B cell (primary cell): ENCODE measurements around the gene ADAMTSL2. TPM values are rescaled to one million over a fixed set of nuclear protein-coding genes. Genes with fewer than 3 reads are reported as not detected.

Experiments
- ATAC-seq: fragments of 200-7000 bp; cut with Tn5 transposase; one replicate; pipeline ENCODE4 v1.10.0; 2021; ENCODE audit warnings: low read depth, mild to moderate bottlenecking, moderate number of reproducible peaks, moderate library complexity
- CTCF ChIA-PET: fragments of 350-600 bp; sonication (Branson Sonifier 250); formaldehyde crosslinking; loops from one replicate; lab custom pipeline; 2021; ENCODE audit warnings: antibody characterized with exemption, inconsistent platforms; lab: Charles Lee
- POLR2A ChIA-PET: fragments of 350-600 bp; sonication (Branson Sonifier 250); formaldehyde crosslinking; loops from one replicate; lab custom pipeline; 2021; ENCODE audit warnings: antibody characterized with exemption; lab: Charles Lee
- DNase-seq: peaks from one replicate; pipeline ENCODE4 v3.0.0; 2013
- H2AFZ ChIP-seq: 2 replicates; pipeline ENCODE4 v1.6.1; 2012; ENCODE audit warnings: mild to moderate bottlenecking, low read depth, low read length; ENCODE audit not compliant: insufficient read depth, poor library complexity, severe bottlenecking
- H3K27ac ChIP-seq, 2 donors: 1 replicate in 1 of 2; 2 replicates in 1 of 2; pipeline ENCODE4 v1.5.1; 2012 to 2013; ENCODE audit warnings: low read length in 2 of 2, mild to moderate bottlenecking in 2 of 2, moderate library complexity in 1 of 2
- H3K27me3 ChIP-seq, 4 experiments: fragments of 200-600 bp in 1 of 4; sonication (generic) in 1 of 4; replicated peaks in 1 of 4; 1 replicate in 2 of 4; 2 replicates in 2 of 4; pipeline versions ENCODE4 v1.6.1 to v1.7.0; 2013 to 2016; ENCODE audit warnings: low read length in 3 of 4, mild to moderate bottlenecking in 2 of 4, mixed read lengths in 1 of 4, moderate library complexity in 1 of 4; ENCODE audit not compliant: insufficient read depth in 4 of 4, control insufficient read depth in 3 of 4; ENCODE audit errors: control extremely low read depth in 1 of 4
- H3K36me3 ChIP-seq, 2 experiments: replicated peaks in 1 of 2; 1 replicate in 1 of 2; 2 replicates in 1 of 2; pipeline versions ENCODE4 v1.6.1 to v1.7.1; 2013; ENCODE audit warnings: low read length in 1 of 2; ENCODE audit not compliant: insufficient read depth in 2 of 2, control insufficient read depth in 1 of 2; ENCODE audit errors: control extremely low read depth in 1 of 2, extremely low read depth in 1 of 2
- H3K4me1 ChIP-seq, 2 donors: fragments of 200-600 bp in 1 of 2; sonication (generic) in 1 of 2; 1 replicate in 1 of 2; 2 replicates in 1 of 2; pipeline versions ENCODE4 v1.5.1 to v1.6.1; 2013 to 2017; ENCODE audit warnings: low read length in 2 of 2; ENCODE audit not compliant: control insufficient read depth in 2 of 2, insufficient read depth in 2 of 2
- H3K4me2 ChIP-seq: replicated peaks from 2 replicates; pipeline ENCODE3; 2012; ENCODE audit warnings: mild to moderate bottlenecking, low read depth, low read length; ENCODE audit not compliant: poor library complexity, severe bottlenecking
- H3K4me3 ChIP-seq, 5 experiments: fragments of 200-600 bp in 1 of 5; sonication (generic) in 1 of 5; 1 replicate in 3 of 5; 2 replicates in 2 of 5; pipeline versions ENCODE4 v1.5.1 to v1.7.0; 2011 to 2016; ENCODE audit warnings: low read length in 4 of 5, mild to moderate bottlenecking in 4 of 5, low read depth in 2 of 5, control low read depth in 1 of 5, moderate library complexity in 1 of 5; ENCODE audit not compliant: insufficient read depth in 1 of 5; ENCODE audit errors: control extremely low read depth in 1 of 5, extremely low read depth in 1 of 5
- H3K79me2 ChIP-seq: fragments of 200-600 bp; sonication (generic); one replicate; pipeline ENCODE4 v1.6.0; 2016; ENCODE audit warnings: low read length; ENCODE audit not compliant: control insufficient read depth, insufficient read depth
- H3K9ac ChIP-seq: fragments of 200-600 bp; sonication (generic); 2 replicates; pipeline ENCODE4 v1.6.1; 2017; ENCODE audit warnings: mild to moderate bottlenecking, low read length, moderate library complexity
- H3K9me3 ChIP-seq, 3 donors: one replicate each; pipeline versions ENCODE4 v1.6.1 to v1.7.1; 2013; ENCODE audit warnings: low read length in 2 of 3; ENCODE audit not compliant: control insufficient read depth in 2 of 3, insufficient read depth in 1 of 3; ENCODE audit errors: control extremely low read depth in 1 of 3
- H4K20me1 ChIP-seq: 2 replicates; pipeline ENCODE4 v1.6.0; 2012; ENCODE audit warnings: mild to moderate bottlenecking, low read length; ENCODE audit not compliant: insufficient read depth, control insufficient read depth, poor library complexity, severe bottlenecking
- H3K27ac Mint-ChIP-seq: one replicate; pipeline ENCODE4 v1.8.0; 2021; ENCODE audit warnings: mixed read lengths
- H3K27me3 Mint-ChIP-seq: one replicate; pipeline ENCODE4 v1.8.0; 2021; ENCODE audit warnings: mixed read lengths
- H3K4me1 Mint-ChIP-seq: one replicate; pipeline ENCODE4 v1.8.0; 2021; ENCODE audit warnings: mixed read lengths
- H3K4me3 Mint-ChIP-seq: one replicate; pipeline ENCODE4 v1.8.0; 2021; ENCODE audit warnings: mixed read lengths
- H3K9me3 Mint-ChIP-seq: one replicate; pipeline ENCODE4 v1.8.0; 2022; ENCODE audit warnings: mixed read lengths; ENCODE audit not compliant: insufficient read depth
- CTCF ChIP-seq: fragments of 200-600 bp; IDR thresholded peaks from one replicate; pipeline ENCODE4 v1.8.0; 2022; ENCODE audit warnings: antibody characterized with exemption, mild to moderate bottlenecking
- EZH2 ChIP-seq: IDR thresholded peaks from 2 replicates; pipeline ENCODE4 v1.6.1; 2012; ENCODE audit warnings: borderline replicate concordance, low read depth, mild to moderate bottlenecking, moderate library complexity, low read length; ENCODE audit not compliant: insufficient read depth, poor library complexity, severe bottlenecking
- WGBS: methylation state at CpG from one replicate; pipeline ENCODE4 v1.1.5; 2013; ENCODE audit warnings: missing lambda C conversion rate; ENCODE audit not compliant: insufficient coverage; 5-methylcytosine and 5-hydroxymethylcytosine counted together
- intact Hi-C: fragments of 100-400 bp; cut with micrococcal nuclease; formaldehyde crosslinking; loops from one replicate; pipeline ENCODE4 v1.10.0; 2022
- polyA plus RNA-seq: library from polyadenylated mRNA; depleted of rRNA; stranded (reverse); fragments of >200 nt; gene quantifications from 2 replicates; pipeline ENCODE4 v1.2.3, GENCODE V29; 2012
- total RNA-seq, 2 donors: library from RNA; stranded (reverse); fragments of 120-200 nt in 1 of 2; gene quantifications; 1 replicate in 1 of 2; 2 replicates in 1 of 2; pipeline versions ENCODE4 v1.2.3 to v1.2.4, GENCODE V29; 2013 to 2022

ADAMTSL2 gene
- total and polyA plus RNA-seq, 2 donors (not counting 1 experiment from before 2014, with no cell fraction given) = 0.03 TPM; not detected in 1

DNA sequence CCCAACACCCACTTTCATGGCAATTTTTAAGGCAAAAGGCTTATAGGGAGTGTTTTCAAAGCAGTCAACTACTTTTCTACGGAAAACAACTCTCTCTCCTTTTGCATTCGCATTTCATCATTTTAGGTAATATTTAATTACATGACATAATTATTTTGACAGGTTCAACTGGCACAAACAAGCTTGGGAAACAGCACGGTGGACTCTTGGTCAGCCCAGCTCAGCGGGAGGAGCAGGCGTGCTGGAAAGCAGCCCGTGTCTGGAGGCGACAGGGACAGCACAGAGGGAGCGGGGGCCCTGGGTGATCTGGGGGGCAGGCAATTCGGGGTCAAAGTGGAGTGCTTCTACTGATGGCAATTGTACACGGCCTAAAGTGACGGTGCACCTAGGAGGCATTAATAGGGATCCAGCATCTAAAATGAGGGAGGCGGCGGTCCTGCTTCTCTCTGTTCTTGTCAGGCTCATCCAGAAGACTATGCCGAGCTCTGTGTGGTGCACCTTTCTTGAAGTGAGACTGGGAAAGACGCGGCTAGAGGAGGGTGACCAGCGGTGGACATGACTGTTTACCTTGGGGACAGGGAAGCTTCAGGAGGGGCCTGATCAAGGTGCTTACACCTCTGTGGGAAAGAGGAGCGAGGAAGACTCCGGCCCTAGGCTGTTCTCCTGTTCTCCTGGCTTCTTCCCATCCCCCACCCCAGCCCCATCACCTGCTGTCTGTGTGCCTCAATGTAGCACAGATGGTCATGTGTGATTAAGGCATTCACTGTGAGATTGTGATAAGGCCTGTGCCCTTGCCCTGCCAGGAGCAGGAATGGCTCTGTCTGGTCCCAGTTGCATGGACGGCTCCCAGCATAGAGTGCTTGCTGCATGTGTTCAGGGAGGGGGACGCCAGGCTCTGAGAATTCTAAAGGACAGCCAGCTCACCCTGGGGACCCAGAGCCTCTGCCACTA is 13.1 kb upstream of the ADAMTSL2 start:
- no peaks in the 10 kb centered on the region for H4K20me1 ChIP-seq
- H3K4me2 ChIP-seq = no peak overlapping the region
- H3K4me3 ChIP-seq = no peak overlapping the region
- intact Hi-C loops = no loop called here
- DNase-seq = no peak
- no peaks in the 10 kb centered on the region for H3K9me3 ChIP-seq
- H3K4me1 Mint-ChIP-seq = no peaks in the 10 kb centered on the region
- no peaks in the 10 kb centered on the region for H3K36me3 ChIP-seq
- no peaks in the 10 kb centered on the region for H3K9me3 Mint-ChIP-seq
- CTCF ChIA-PET = interaction anchor here (0.6 kb wide), 1 partner anchor 551 kb away, joined by 3 read pairs; no protein-coding TSS in a partner anchor
- no peak for TF ChIP-seq EZH2
- no peak for TF ChIP-seq CTCF
- H3K27me3 ChIP-seq = peaks cover 0 to under 1% (median 0%) of the 10 kb centered on the region in 4 experiments
- ATAC-seq = no peak
- no peak overlapping the region for H3K9ac ChIP-seq
- 96% methylated on average over 17 of the region's 21 CpGs for WGBS
- H3K4me3 Mint-ChIP-seq = no peak overlapping the region
- H3K27ac ChIP-seq = no peak overlapping the region
- POLR2A ChIA-PET = no interaction called here
- H3K79me2 ChIP-seq = no peaks in the 10 kb centered on the region
- H2AFZ ChIP-seq = no peak overlapping the region
- H3K4me1 ChIP-seq = no peaks in the 10 kb centered on the region
- H3K27ac Mint-ChIP-seq = no peak overlapping the region
- peaks cover 11% of the 10 kb centered on the region for H3K27me3 Mint-ChIP-seq
